ENCODE data around the gene KLF5. TPM values are rescaled to one million over a fixed set of nuclear protein-coding genes. Genes with fewer than 3 reads are reported as not detected.

The KLF5 gene
- total RNA-seq, 1 experiment from 2014 or later = 2.3 TPM

GRCh38 chr13:73089213-73089612 is 30.4 kb downstream of the KLF5 start:
- DNase-seq (ENCODE audit: low spot score) = no peak
- TF ChIP-seq ARID4B (CRISPR knock-in tag; IDR thresholded peaks at IDR 0.05; ENCODE audit: borderline replicate concordance) (no peak), GTF2I (CRISPR knock-in tag; conservative IDR thresholded peaks at IDR 0.05) (no peak), GRHL2 (CRISPR knock-in tag; IDR thresholded peaks at IDR 0.05; ENCODE audit: insufficient replicate concordance, severe bottlenecking) (no peak), ETV6 (CRISPR knock-in tag; IDR thresholded peaks at IDR 0.05) (no peak)
- peaks cover 26% of the 10 kb centered on the region for H3K36me3 Mint-ChIP-seq
- peaks cover 8% of the 10 kb centered on the region for H3K4me1 Mint-ChIP-seq
- H3K4me3 Mint-ChIP-seq = no peak overlapping the region
- ATAC-seq = no peak
- H3K27ac Mint-ChIP-seq = no peak overlapping the region
- ChIA-PET CTCF (no interaction called here), POLR2A (no interaction called here)
- no peaks in the 10 kb centered on the region; the same call in 1 of the 2 replicates for H3K27me3 Mint-ChIP-seq (ENCODE audit: low read depth)
- H3K9me3 Mint-ChIP-seq = peaks cover 25% of the 10 kb centered on the region

GRCh38 chr13:73090116-73090822 is 31.5 kb downstream of the KLF5 start:
- TF ChIP-seq GABPB1 (CRISPR knock-in tag; IDR thresholded peaks at IDR 0.05) = peak; percentile 76
- TF ChIP-seq, protein P1, sequence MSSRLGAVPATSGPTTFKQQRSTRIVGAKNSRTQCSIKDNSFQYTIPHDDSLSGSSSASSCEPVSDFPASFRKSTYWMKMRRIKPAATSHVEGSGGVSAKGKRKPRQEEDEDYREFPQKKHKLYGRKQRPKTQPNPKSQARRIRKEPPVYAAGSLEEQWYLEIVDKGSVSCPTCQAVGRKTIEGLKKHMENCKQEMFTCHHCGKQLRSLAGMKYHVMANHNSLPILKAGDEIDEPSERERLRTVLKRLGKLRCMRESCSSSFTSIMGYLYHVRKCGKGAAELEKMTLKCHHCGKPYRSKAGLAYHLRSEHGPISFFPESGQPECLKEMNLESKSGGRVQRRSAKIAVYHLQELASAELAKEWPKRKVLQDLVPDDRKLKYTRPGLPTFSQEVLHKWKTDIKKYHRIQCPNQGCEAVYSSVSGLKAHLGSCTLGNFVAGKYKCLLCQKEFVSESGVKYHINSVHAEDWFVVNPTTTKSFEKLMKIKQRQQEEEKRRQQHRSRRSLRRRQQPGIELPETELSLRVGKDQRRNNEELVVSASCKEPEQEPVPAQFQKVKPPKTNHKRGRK (CRISPR knock-in tag; IDR thresholded peaks at IDR 0.05; ENCODE audit: borderline replicate concordance) = no peak
- Mint-ChIP-seq H3K27me3 (ENCODE audit: low read depth) (no peaks in the 10 kb centered on the region; the same call in 1 of the 2 replicates), H3K36me3 (peaks cover 26% of the 10 kb centered on the region), H3K4me3 (no peak overlapping the region), H3K4me1 (peaks cover 8% of the 10 kb centered on the region), H3K9me3 (peaks cover 25% of the 10 kb centered on the region), H3K27ac (peak overlapping the region; percentile 85)
- DNase-seq (ENCODE audit: low spot score) (peak; percentile 17), ATAC-seq (peak; percentile 95)
- ChIA-PET POLR2A (no interaction called here), CTCF (no interaction called here)

DNA sequence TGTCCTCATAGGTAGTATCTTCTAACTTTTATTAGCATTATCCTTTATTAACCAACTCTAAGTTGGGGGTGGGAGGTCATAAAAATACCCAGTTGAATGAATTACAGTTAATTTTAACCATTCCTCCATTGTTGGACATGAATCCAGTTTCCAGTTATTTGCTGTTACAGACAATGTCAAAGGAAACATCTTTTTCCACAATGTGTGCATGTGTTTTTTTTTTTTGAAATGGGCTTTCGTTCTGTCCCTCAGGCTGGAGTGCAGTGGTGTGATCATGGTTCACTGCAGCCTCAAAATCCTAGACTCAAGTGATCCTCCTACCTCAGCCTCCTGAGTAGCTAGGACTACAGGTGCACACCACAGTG is 32.0 kb downstream of the KLF5 start:
- peak overlapping the region; percentile 57 for H3K27ac Mint-ChIP-seq
- H3K27me3 Mint-ChIP-seq (ENCODE audit: low read depth) = no peaks in the 10 kb centered on the region; the same call in 1 of the 2 replicates
- ATAC-seq (no peak), DNase-seq (ENCODE audit: low spot score) (no peak)
- ChIA-PET CTCF (no interaction called here), POLR2A (no interaction called here)
- H3K4me1 Mint-ChIP-seq = peaks cover 8% of the 10 kb centered on the region
- no peak overlapping the region for H3K4me3 Mint-ChIP-seq
- peaks cover 26% of the 10 kb centered on the region for H3K36me3 Mint-ChIP-seq
- H3K9me3 Mint-ChIP-seq = peaks cover 23% of the 10 kb centered on the region
- TF ChIP-seq ZNF532 (CRISPR knock-in tag; IDR thresholded peaks at IDR 0.05; ENCODE audit: borderline replicate concordance) (no peak), ZNF138 (CRISPR knock-in tag; conservative IDR thresholded peaks at IDR 0.05) (no peak), SMAD4 (CRISPR knock-in tag; IDR thresholded peaks at IDR 0.05) (no peak), EMX1 (CRISPR knock-in tag; IDR thresholded peaks at IDR 0.05) (no peak), FOXP1 (CRISPR knock-in tag; IDR thresholded peaks at IDR 0.05; ENCODE audit: borderline replicate concordance) (no peak), MYBL2 (CRISPR knock-in tag; IDR thresholded peaks at IDR 0.05) (no peak), CREM (CRISPR knock-in tag; IDR thresholded peaks at IDR 0.05) (no peak), ELF4 (CRISPR knock-in tag; IDR thresholded peaks at IDR 0.05; ENCODE audit: low read depth) (no peak)
- TF ChIP-seq, protein P2, sequence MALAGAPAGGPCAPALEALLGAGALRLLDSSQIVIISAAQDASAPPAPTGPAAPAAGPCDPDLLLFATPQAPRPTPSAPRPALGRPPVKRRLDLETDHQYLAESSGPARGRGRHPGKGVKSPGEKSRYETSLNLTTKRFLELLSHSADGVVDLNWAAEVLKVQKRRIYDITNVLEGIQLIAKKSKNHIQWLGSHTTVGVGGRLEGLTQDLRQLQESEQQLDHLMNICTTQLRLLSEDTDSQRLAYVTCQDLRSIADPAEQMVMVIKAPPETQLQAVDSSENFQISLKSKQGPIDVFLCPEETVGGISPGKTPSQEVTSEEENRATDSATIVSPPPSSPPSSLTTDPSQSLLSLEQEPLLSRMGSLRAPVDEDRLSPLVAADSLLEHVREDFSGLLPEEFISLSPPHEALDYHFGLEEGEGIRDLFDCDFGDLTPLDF (CRISPR knock-in tag; IDR thresholded peaks at IDR 0.05) = no peak
- TF ChIP-seq, protein P3, sequence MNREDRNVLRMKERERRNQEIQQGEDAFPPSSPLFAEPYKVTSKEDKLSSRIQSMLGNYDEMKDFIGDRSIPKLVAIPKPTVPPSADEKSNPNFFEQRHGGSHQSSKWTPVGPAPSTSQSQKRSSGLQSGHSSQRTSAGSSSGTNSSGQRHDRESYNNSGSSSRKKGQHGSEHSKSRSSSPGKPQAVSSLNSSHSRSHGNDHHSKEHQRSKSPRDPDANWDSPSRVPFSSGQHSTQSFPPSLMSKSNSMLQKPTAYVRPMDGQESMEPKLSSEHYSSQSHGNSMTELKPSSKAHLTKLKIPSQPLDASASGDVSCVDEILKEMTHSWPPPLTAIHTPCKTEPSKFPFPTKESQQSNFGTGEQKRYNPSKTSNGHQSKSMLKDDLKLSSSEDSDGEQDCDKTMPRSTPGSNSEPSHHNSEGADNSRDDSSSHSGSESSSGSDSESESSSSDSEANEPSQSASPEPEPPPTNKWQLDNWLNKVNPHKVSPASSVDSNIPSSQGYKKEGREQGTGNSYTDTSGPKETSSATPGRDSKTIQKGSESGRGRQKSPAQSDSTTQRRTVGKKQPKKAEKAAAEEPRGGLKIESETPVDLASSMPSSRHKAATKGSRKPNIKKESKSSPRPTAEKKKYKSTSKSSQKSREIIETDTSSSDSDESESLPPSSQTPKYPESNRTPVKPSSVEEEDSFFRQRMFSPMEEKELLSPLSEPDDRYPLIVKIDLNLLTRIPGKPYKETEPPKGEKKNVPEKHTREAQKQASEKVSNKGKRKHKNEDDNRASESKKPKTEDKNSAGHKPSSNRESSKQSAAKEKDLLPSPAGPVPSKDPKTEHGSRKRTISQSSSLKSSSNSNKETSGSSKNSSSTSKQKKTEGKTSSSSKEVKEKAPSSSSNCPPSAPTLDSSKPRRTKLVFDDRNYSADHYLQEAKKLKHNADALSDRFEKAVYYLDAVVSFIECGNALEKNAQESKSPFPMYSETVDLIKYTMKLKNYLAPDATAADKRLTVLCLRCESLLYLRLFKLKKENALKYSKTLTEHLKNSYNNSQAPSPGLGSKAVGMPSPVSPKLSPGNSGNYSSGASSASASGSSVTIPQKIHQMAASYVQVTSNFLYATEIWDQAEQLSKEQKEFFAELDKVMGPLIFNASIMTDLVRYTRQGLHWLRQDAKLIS (CRISPR knock-in tag; IDR thresholded peaks at IDR 0.05; ENCODE audit: borderline replicate concordance) = no peak

Data from WTC11 (cell line).